HT-29 (cell line): ENCODE measurements around the gene TSPAN19. TPM values are rescaled to one million over a fixed set of nuclear protein-coding genes. Genes with fewer than 3 reads are reported as not detected.
"Not testable (repeated sequence)": the region's sequence is repeated elsewhere in the genome, so short reads cannot be mapped to it uniquely, and the experiment has no call there.

Experiments used
- DNase-seq: peaks from one replicate; pipeline ENCODE4 v3.0.0-alpha.2; 2015; ENCODE audit warnings: low spot score
- total RNA-seq: library from RNA; depleted of rRNA; stranded (reverse); fragments of >200 nt; shearing (Covaris generic); gene quantifications from 2 replicates; pipeline ENCODE4 v1.2.3, GENCODE V29; 2014; rRNA removed

The TSPAN19 gene
- total RNA-seq, result not detected in 2 replicates

GRCh38 chr12:85036234-85036707 lies at the start of gene TSPAN19, which contains the start of gene LRRIQ1:
Gene TSPAN19, minus strand, starts transcription at chr12:85036277. Its CDS starts 6,331 bp downstream, at chr12:85029946.
Gene LRRIQ1, plus strand, starts transcription at chr12:85036351. Its CDS starts 1,826 bp downstream, at chr12:85038177.
- peak; percentile 56 for DNase-seq

- DNase-seq, result no peak
These were observed 49.0 kb upstream of the TSPAN19 start for GRCh38 chr12:85085066-85085465.

GRCh38 chr12:85076688-85077430 lies 40.8 kb upstream of the TSPAN19 start:
- DNase-seq, result peak; percentile 52

- no peak for DNase-seq
These were observed 36.7 kb upstream of the TSPAN19 start for GRCh38 chr12:85072826-85073225.

GRCh38 chr12:85065837-85066482 lies 29.9 kb upstream of the TSPAN19 start:
- no peak for DNase-seq

GRCh38 chr12:85060916-85061315 lies 24.8 kb upstream of the TSPAN19 start:
- DNase-seq, result no peak

GRCh38 chr12:85059594-85059993 lies 23.5 kb upstream of the TSPAN19 start:
- no peak for DNase-seq

GRCh38 chr12:85058339-85058738 lies 22.3 kb upstream of the TSPAN19 start:
- DNase-seq, result no peak

- peak; percentile 54 for DNase-seq
These were observed 21.4 kb upstream of the TSPAN19 start for GRCh38 chr12:85057370-85057963.

GRCh38 chr12:85043829-85044228 lies 7.8 kb upstream of the TSPAN19 start:
- DNase-seq, result no peak

GRCh38 chr12:85041395-85041794 lies 5.3 kb upstream of the TSPAN19 start:
- no peak for DNase-seq

- DNase-seq, result no peak
These were observed 656 bp upstream of the TSPAN19 start for GRCh38 chr12:85036733-85037132.

GRCh38 chr12:85029456-85029855 lies 6.6 kb downstream of the TSPAN19 start:
- peak; percentile 53 for DNase-seq

GRCh38 chr12:85018098-85018497 lies 18.0 kb downstream of the TSPAN19 start:
- DNase-seq, result no peak

- no peak for DNase-seq
These were observed 18.5 kb downstream of the TSPAN19 start for GRCh38 chr12:85017618-85018017.

GRCh38 chr12:85017133-85017532 lies 18.9 kb downstream of the TSPAN19 start:
- no peak for DNase-seq

- DNase-seq, result no peak
These were observed 19.7 kb downstream of the TSPAN19 start for GRCh38 chr12:85016413-85016812.

GRCh38 chr12:85007836-85008235 lies 28.2 kb downstream of the TSPAN19 start:
- DNase-seq, result no peak

GRCh38 chr12:85006206-85006605 lies 29.9 kb downstream of the TSPAN19 start:
- no peak for DNase-seq

- no peak for DNase-seq
These were observed 30.5 kb downstream of the TSPAN19 start for GRCh38 chr12:85005615-85006014.

GRCh38 chr12:85005047-85005446 lies 31.0 kb downstream of the TSPAN19 start:
- not testable (repeated sequence) for DNase-seq

- DNase-seq, result no peak
These were observed 31.9 kb downstream of the TSPAN19 start for GRCh38 chr12:85004204-85004603.
